Uterus (tissue), 2 donors: ENCODE results near the gene S100B.

Experiments
- POLR2A ChIP-seq, 2 donors: fragments of 450-650 bp; IDR thresholded peaks; one replicate each; pipeline ENCODE4 v1.6.1; 2016; ENCODE audit warnings: antibody characterized with exemption in 2 of 2, mild to moderate bottlenecking in 1 of 2, moderate library complexity in 1 of 2
- TF ChIP-seq, protein P1 (sequence below), 4 experiments: fragments of 200-600 bp in 2 of 4; fragments of 450-650 bp in 2 of 4; sonication (generic) in 2 of 4; IDR thresholded peaks; one replicate each; pipeline ENCODE4 v1.5.1; 2016 to 2019; ENCODE audit warnings: antibody characterized with exemption in 4 of 4, mild to moderate bottlenecking in 2 of 4, moderate library complexity in 1 of 4

DNA sequence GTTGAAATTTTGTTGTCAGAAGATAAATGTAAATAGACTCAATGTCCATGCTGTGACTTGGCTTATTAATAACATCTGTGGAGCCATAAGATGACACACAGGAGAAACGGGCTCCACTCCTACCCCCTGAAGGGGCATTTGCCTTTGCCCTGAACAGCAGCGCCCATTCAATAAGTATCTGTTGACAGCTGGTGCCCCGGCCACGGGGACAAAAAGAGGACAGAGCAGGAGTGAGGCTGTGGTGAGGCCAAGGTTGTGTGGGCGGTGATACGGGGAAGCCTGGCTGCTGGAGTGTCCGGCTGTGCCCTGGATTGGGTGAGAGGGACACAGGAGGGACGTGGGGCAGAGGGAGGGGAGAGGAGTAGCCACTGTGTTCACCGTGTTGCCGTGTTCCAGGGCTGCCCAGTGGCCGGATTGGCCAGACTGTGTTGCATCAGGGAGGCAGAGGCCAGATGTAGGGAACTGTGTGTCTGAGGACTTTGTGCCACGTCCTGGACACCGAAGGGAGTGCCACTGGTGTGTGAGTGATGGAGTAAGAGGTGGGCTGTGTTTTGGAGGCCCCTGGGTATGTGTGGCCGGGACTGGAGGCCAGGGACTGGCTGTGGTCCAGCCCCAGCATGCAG, 45.7 kb upstream of the S100B start:
- TF ChIP-seq, protein P1, sequence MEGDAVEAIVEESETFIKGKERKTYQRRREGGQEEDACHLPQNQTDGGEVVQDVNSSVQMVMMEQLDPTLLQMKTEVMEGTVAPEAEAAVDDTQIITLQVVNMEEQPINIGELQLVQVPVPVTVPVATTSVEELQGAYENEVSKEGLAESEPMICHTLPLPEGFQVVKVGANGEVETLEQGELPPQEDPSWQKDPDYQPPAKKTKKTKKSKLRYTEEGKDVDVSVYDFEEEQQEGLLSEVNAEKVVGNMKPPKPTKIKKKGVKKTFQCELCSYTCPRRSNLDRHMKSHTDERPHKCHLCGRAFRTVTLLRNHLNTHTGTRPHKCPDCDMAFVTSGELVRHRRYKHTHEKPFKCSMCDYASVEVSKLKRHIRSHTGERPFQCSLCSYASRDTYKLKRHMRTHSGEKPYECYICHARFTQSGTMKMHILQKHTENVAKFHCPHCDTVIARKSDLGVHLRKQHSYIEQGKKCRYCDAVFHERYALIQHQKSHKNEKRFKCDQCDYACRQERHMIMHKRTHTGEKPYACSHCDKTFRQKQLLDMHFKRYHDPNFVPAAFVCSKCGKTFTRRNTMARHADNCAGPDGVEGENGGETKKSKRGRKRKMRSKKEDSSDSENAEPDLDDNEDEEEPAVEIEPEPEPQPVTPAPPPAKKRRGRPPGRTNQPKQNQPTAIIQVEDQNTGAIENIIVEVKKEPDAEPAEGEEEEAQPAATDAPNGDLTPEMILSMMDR (IDR thresholded peaks at IDR 0.05) = no peak
- TF ChIP-seq POLR2A (IDR thresholded peaks at IDR 0.05) = no peak
